Neuronal stem cell (in vitro differentiated cells): Measurements from ENCODE around the gene LSM10.

Experiments used
- DNase-seq: peaks from one replicate; pipeline ENCODE4 v3.0.0-alpha.2; 2013; ENCODE audit warnings: low spot score
- H2AFZ ChIP-seq: one replicate; pipeline ENCODE4 v1.6.1; 2013; ENCODE audit warnings: mild to moderate bottlenecking, low read length, inconsistent platforms
- H2AK5ac ChIP-seq: 2 replicates; pipeline ENCODE4 v1.6.1; 2013; ENCODE audit warnings: low read depth, mild to moderate bottlenecking, inconsistent platforms, low read length, moderate library complexity, mixed read lengths
- H2BK120ac ChIP-seq: 2 replicates; pipeline ENCODE4 v1.6.1; 2013; ENCODE audit warnings: low read depth, mild to moderate bottlenecking, inconsistent platforms, low read length, moderate library complexity, mixed read lengths
- H2BK12ac ChIP-seq: one replicate; pipeline ENCODE4 v1.6.1; 2013; ENCODE audit warnings: low read length, inconsistent platforms
- H2BK15ac ChIP-seq: 2 replicates; pipeline ENCODE4 v1.6.1; 2013; ENCODE audit warnings: mild to moderate bottlenecking, low read length, inconsistent platforms, mixed read lengths
- H2BK5ac ChIP-seq: one replicate; pipeline ENCODE4 v1.6.1; 2013; ENCODE audit warnings: inconsistent platforms, mild to moderate bottlenecking, low read length, moderate library complexity
- H3K14ac ChIP-seq: one replicate; pipeline ENCODE4 v1.6.1; 2013; ENCODE audit warnings: low read length, inconsistent platforms
- H3K18ac ChIP-seq: 2 replicates; pipeline ENCODE4 v1.6.1; 2013; ENCODE audit warnings: low read length, inconsistent platforms
- H3K23ac ChIP-seq: 2 replicates; pipeline ENCODE4 v1.6.1; 2013; ENCODE audit warnings: low read depth, mild to moderate bottlenecking, mixed read lengths, low read length, inconsistent platforms; ENCODE audit not compliant: poor library complexity
- H3K27ac ChIP-seq: replicated peaks from 3 replicates; pipeline ENCODE4 v1.5.1; 2013; ENCODE audit warnings: low read length, inconsistent platforms
- H3K27me3 ChIP-seq, 3 experiments: 2 replicates each; pipeline ENCODE4 v1.6.1; 2013; ENCODE audit warnings: low read length in 3 of 3, mild to moderate bottlenecking in 2 of 3, inconsistent platforms in 1 of 3, low read depth in 1 of 3, mixed read lengths in 1 of 3, moderate library complexity in 1 of 3; ENCODE audit not compliant: control insufficient read depth in 3 of 3, insufficient read depth in 3 of 3
- H3K36me3 ChIP-seq, 2 donors: replicated peaks in 1 of 2; 2 replicates each; pipeline ENCODE4 v1.6.1; 2013; ENCODE audit warnings: low read length in 2 of 2; ENCODE audit not compliant: control insufficient read depth in 2 of 2, insufficient read depth in 2 of 2
- H3K4ac ChIP-seq: 2 replicates; pipeline ENCODE4 v1.6.1; 2013; ENCODE audit warnings: inconsistent platforms, mild to moderate bottlenecking, low read length, moderate library complexity
- H3K4me1 ChIP-seq, 2 donors: 1 replicate in 1 of 2; 2 replicates in 1 of 2; pipeline ENCODE4 v1.6.1; 2013; ENCODE audit warnings: low read length in 2 of 2, low read depth in 1 of 2; ENCODE audit not compliant: control insufficient read depth in 2 of 2, insufficient read depth in 1 of 2
- H3K4me2 ChIP-seq: one replicate; pipeline ENCODE4 v1.6.1; 2013; ENCODE audit warnings: mild to moderate bottlenecking, low read length, inconsistent platforms; ENCODE audit not compliant: insufficient read depth, poor library complexity, severe bottlenecking
- H3K4me3 ChIP-seq, 2 donors: 2 replicates each; pipeline ENCODE4 v1.5.1; 2013; ENCODE audit warnings: low read length in 2 of 2, mild to moderate bottlenecking in 2 of 2, inconsistent platforms in 1 of 2, moderate library complexity in 1 of 2
- H3K79me1 ChIP-seq: one replicate; pipeline ENCODE4 v1.6.1; 2013; ENCODE audit warnings: low read depth, mild to moderate bottlenecking, inconsistent platforms, low read length, moderate library complexity
- H3K9ac ChIP-seq: one replicate; pipeline ENCODE4 v1.6.1; 2013; ENCODE audit warnings: mild to moderate bottlenecking, low read depth, low read length, inconsistent platforms; ENCODE audit not compliant: poor library complexity
- H3K9me3 ChIP-seq, 2 donors: replicated peaks in 1 of 2; 2 replicates each; pipeline versions ENCODE3 to v1.6.1; 2013; ENCODE audit warnings: low read length in 2 of 2, mild to moderate bottlenecking in 2 of 2, inconsistent platforms in 1 of 2, low read depth in 1 of 2, mixed read lengths in 1 of 2, moderate library complexity in 1 of 2; ENCODE audit not compliant: control insufficient read depth in 2 of 2, insufficient read depth in 1 of 2
- H4K8ac ChIP-seq: one replicate; pipeline ENCODE4 v1.6.1; 2013; ENCODE audit warnings: low read depth, mild to moderate bottlenecking, inconsistent platforms, low read length, moderate library complexity
- H4K91ac ChIP-seq: one replicate; pipeline ENCODE4 v1.6.1; 2013; ENCODE audit warnings: low read length, low read depth, mild to moderate bottlenecking, inconsistent platforms; ENCODE audit not compliant: poor library complexity
- WGBS, 2 donors: extraction: QIAGEN DNeasy Blood & Tissue Kit; methylation state at CpG; one replicate each; pipeline ENCODE4 v1.1.7; 2013; ENCODE audit warnings: missing lambda C conversion rate in 2 of 2, mixed read lengths in 1 of 2; ENCODE audit not compliant: insufficient read length in 2 of 2, insufficient replicate concordance in 1 of 2; ENCODE audit errors: extremely low coverage in 2 of 2; 5-methylcytosine and 5-hydroxymethylcytosine counted together

LSM10 gene

DNA sequence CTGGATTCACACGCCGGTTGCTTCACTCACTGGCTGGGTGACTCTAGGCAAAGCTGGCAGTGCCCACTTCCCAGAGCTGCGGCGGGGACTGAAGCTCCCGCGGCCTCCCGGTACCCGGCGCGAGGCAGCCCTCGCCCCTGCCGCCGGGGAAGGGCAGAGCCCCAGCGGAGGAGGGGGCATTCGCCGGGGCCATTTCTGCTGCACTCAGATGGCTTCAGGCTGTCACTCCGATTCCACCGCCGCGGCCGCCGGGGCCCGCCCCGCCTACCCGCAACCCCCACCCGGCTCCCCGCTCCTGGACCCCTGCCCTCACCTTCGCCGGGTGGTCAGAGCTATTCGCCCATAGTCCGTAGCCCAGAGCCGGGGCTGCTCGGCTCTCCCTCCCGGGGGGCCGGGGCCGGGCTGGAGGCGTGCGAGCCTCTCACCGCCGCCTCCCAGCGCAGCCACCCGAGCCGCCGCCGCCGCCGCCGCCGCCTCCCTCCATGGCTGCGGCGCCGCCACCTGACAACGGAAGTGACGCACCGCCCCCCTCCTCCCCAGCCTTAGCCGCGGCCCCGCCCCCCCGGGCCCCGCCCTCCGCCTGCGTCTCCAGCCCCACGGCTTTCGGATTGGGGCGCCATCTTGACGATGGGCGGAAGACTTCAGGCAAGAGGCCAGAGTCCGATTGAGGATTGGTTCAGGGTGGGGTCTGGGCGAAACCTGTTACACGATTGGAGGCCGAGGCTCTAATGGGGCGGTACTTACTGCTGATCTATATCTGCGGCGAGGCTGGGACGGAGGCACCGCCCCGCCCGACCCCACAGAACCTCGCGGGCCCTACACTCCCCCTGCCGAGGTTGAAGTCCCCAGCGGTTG lies 12.1 kb downstream of the LSM10 start, which contains the start of gene STK40:
Gene STK40, minus strand, starts transcription at position 515 of the 855 bp plus-strand sequence. CDS start 24,592 bp downstream, outside the sequence.
- H2AK5ac ChIP-seq = no peak within 1 kb of the TSS
- peak within 1 kb of the TSS; percentile 83 for H2BK5ac ChIP-seq
- H3K23ac ChIP-seq = peak within 1 kb of the TSS; percentile 32
- peaks cover 19 to 21% of the 10 kb centered on the region in 2 donors for H3K4me1 ChIP-seq
- peak within 1 kb of the TSS; percentile 85 to 93 for H3K4me3 ChIP-seq
- H2BK12ac ChIP-seq = no peak within 1 kb of the TSS
- no peak within 1 kb of the TSS for H4K8ac ChIP-seq
- H2BK15ac ChIP-seq = no peak within 1 kb of the TSS
- no peaks in the 10 kb centered on the region for H3K9me3 ChIP-seq
- peak within 1 kb of the TSS; percentile 95 for H2AFZ ChIP-seq
- H3K79me1 ChIP-seq = no peaks in the 10 kb centered on the region
- H3K14ac ChIP-seq = peak within 1 kb of the TSS; percentile 87
- DNase-seq = peak; percentile 98
- no peaks in the 10 kb centered on the region for H3K27me3 ChIP-seq
- H3K4ac ChIP-seq = no peak within 1 kb of the TSS
- peak within 1 kb of the TSS; percentile 86 for H3K27ac ChIP-seq
- peak within 1 kb of the TSS; percentile 67 for H3K9ac ChIP-seq
- H2BK120ac ChIP-seq = no peak within 1 kb of the TSS
- WGBS, 2 donors = no CpG with 5 or more reads among the region's 82 CpGs
- peaks cover 8 to 23% of the 10 kb centered on the region in 2 donors for H3K36me3 ChIP-seq
- H3K4me2 ChIP-seq = peak within 1 kb of the TSS; percentile 97
- peak within 1 kb of the TSS; percentile 24 for H4K91ac ChIP-seq
- peak within 1 kb of the TSS; percentile 94 for H3K18ac ChIP-seq

GRCh38 chr1:36384542-36385409 lies 12.9 kb downstream of the LSM10 start:
- Histone ChIP-seq H2AFZ (peak overlapping the region; percentile 95), H4K8ac (no peak overlapping the region), H3K4me3 (peak overlapping the region; percentile 85 to 93), H3K9me3 (no peaks in the 10 kb centered on the region), H2BK15ac (no peak overlapping the region), H3K18ac (no peak overlapping the region), H4K91ac (no peak overlapping the region), H2BK5ac (peak overlapping the region; percentile 83), H3K27ac (peak overlapping the region; percentile 2), H3K4me2 (peak overlapping the region; percentile 97), H2BK120ac (no peak overlapping the region), H3K4me1 (peaks cover 19 to 21% of the 10 kb centered on the region in 2 donors), H3K14ac (no peak overlapping the region), H3K9ac (peak overlapping the region; percentile 32), H3K27me3 (no peaks in the 10 kb centered on the region), H3K23ac (peak overlapping the region; percentile 16), H2BK12ac (no peak overlapping the region), H3K79me1 (peaks cover 3% of the 10 kb centered on the region), H3K36me3 (peaks cover 8 to 18% of the 10 kb centered on the region in 2 donors), H2AK5ac (no peak overlapping the region), H3K4ac (no peak overlapping the region)
- DNase-seq = no peak
- no CpG with 5 or more reads among the region's 25 CpGs for WGBS, 2 donors

DNA sequence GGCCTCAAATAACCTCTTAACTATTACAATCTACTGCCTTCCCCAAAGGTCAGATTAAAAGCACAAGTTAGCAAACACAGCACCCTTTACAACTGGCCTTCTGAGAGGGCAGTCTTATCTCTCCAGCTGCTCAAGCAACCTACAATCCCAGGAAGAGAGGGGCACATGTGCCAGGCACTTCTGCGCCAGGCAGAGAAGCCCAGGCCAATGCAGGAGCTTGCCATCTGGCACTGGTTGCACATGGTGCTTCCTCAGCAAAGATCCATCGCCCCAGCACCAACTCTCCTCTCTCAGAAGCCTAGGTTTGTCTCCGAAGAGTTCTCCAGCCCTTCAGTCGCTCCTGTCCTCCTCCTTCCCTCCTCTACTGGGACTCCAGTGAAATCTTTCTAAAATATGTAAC lies 14.5 kb downstream of the LSM10 start:
- H3K14ac ChIP-seq = no peak overlapping the region
- no peak overlapping the region for H4K8ac ChIP-seq
- DNase-seq = no peak
- H3K27me3 ChIP-seq = no peaks in the 10 kb centered on the region
- H3K36me3 ChIP-seq = peaks cover 9 to 15% of the 10 kb centered on the region in 2 donors
- H2AK5ac ChIP-seq = no peak overlapping the region
- no CpG with 5 or more reads among the region's 4 CpGs for WGBS, 2 donors
- H2BK12ac ChIP-seq = no peak overlapping the region
- no peak overlapping the region for H4K91ac ChIP-seq
- no peak overlapping the region for H3K23ac ChIP-seq
- no peak overlapping the region for H3K27ac ChIP-seq
- H3K79me1 ChIP-seq = peaks cover 3% of the 10 kb centered on the region
- no peak overlapping the region for H3K4me3 ChIP-seq
- H3K4me2 ChIP-seq = no peak overlapping the region
- no peak overlapping the region for H2BK15ac ChIP-seq
- no peak overlapping the region for H2BK120ac ChIP-seq
- no peak overlapping the region for H2AFZ ChIP-seq
- H3K4me1 ChIP-seq = peaks cover 19 to 21% of the 10 kb centered on the region in 2 donors
- H2BK5ac ChIP-seq = no peak overlapping the region
- no peak overlapping the region for H3K4ac ChIP-seq
- H3K9me3 ChIP-seq = no peaks in the 10 kb centered on the region
- peak overlapping the region; percentile 20 for H3K18ac ChIP-seq
- no peak overlapping the region for H3K9ac ChIP-seq
